Panc1 (cell line): ENCODE data around the gene PARD3.

ENCODE experiments used
- TF ChIP-seq, protein P1 (sequence below), 2 experiments: IDR thresholded peaks; 2 replicates each; pipeline ENCODE4 v1.6.1; 2011 to 2012; ENCODE audit warnings: low read depth in 2 of 2, control low read depth in 1 of 2, low read length in 1 of 2, mild to moderate bottlenecking in 1 of 2, moderate library complexity in 1 of 2; ENCODE audit not compliant: insufficient read depth in 1 of 2
- TF ChIP-seq, protein P2 (sequence below): fragments of 450-650 bp; IDR thresholded peaks from 2 replicates; pipeline ENCODE4 v1.5.1; 2017; ENCODE audit warnings: mild to moderate bottlenecking

DNA sequence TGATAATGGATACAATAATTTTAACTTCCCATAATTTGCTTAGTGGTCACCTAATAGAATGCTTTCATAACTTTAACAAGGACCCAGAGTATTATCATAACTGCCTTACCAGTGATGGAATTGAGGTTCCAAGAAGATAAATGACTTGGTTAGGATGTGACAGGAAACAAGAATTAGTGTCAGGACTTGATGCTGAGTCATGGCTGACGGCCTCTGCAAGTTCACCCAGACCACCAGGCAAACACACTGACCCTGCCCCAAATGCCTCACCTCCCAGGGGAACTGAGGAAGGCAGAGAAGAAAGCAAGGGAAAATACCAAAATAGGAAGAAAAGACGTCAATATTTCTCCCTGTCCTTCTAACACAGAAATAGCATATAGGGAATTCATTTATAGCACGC, 636.3 kb downstream of the PARD3 start:
- TF ChIP-seq, protein P1, sequence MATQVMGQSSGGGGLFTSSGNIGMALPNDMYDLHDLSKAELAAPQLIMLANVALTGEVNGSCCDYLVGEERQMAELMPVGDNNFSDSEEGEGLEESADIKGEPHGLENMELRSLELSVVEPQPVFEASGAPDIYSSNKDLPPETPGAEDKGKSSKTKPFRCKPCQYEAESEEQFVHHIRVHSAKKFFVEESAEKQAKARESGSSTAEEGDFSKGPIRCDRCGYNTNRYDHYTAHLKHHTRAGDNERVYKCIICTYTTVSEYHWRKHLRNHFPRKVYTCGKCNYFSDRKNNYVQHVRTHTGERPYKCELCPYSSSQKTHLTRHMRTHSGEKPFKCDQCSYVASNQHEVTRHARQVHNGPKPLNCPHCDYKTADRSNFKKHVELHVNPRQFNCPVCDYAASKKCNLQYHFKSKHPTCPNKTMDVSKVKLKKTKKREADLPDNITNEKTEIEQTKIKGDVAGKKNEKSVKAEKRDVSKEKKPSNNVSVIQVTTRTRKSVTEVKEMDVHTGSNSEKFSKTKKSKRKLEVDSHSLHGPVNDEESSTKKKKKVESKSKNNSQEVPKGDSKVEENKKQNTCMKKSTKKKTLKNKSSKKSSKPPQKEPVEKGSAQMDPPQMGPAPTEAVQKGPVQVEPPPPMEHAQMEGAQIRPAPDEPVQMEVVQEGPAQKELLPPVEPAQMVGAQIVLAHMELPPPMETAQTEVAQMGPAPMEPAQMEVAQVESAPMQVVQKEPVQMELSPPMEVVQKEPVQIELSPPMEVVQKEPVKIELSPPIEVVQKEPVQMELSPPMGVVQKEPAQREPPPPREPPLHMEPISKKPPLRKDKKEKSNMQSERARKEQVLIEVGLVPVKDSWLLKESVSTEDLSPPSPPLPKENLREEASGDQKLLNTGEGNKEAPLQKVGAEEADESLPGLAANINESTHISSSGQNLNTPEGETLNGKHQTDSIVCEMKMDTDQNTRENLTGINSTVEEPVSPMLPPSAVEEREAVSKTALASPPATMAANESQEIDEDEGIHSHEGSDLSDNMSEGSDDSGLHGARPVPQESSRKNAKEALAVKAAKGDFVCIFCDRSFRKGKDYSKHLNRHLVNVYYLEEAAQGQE (IDR thresholded peaks at IDR 0.05; ENCODE audit: insufficient read depth in 1 of 2, low read depth in 2 of 2, low read length in 1 of 2), result no peak
- TF ChIP-seq, protein P2, sequence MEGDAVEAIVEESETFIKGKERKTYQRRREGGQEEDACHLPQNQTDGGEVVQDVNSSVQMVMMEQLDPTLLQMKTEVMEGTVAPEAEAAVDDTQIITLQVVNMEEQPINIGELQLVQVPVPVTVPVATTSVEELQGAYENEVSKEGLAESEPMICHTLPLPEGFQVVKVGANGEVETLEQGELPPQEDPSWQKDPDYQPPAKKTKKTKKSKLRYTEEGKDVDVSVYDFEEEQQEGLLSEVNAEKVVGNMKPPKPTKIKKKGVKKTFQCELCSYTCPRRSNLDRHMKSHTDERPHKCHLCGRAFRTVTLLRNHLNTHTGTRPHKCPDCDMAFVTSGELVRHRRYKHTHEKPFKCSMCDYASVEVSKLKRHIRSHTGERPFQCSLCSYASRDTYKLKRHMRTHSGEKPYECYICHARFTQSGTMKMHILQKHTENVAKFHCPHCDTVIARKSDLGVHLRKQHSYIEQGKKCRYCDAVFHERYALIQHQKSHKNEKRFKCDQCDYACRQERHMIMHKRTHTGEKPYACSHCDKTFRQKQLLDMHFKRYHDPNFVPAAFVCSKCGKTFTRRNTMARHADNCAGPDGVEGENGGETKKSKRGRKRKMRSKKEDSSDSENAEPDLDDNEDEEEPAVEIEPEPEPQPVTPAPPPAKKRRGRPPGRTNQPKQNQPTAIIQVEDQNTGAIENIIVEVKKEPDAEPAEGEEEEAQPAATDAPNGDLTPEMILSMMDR, result no peak
